HCT116 (cell line): Measurements from ENCODE around the gene TMOD1.
"Not testable (repeated sequence)": the region's sequence is repeated elsewhere in the genome, so short reads cannot be mapped to it uniquely, and the experiment has no call there.

ENCODE experiments used
- ELF1 ChIP-seq: IDR thresholded peaks from 2 replicates; pipeline ENCODE4 v1.6.1; 2012; ENCODE audit warnings: low read depth, borderline replicate concordance
- EZH2 ChIP-seq: fragments of 200-600 bp; sonication (generic); IDR thresholded peaks from 2 replicates; pipeline ENCODE4 v1.6.1; 2017; ENCODE audit warnings: antibody characterized with exemption, mixed run types
- EZH2phosphoT487 ChIP-seq: fragments of 200-600 bp; IDR thresholded peaks from 2 replicates; pipeline ENCODE4 v1.6.1; 2018; ENCODE audit warnings: antibody characterized with exemption, borderline replicate concordance
- JUND ChIP-seq: IDR thresholded peaks from 2 replicates; pipeline ENCODE4 v1.6.1; 2012
- POLR2A ChIP-seq: IDR thresholded peaks from 2 replicates; pipeline ENCODE4 v1.7.0; 2011; ENCODE audit warnings: borderline replicate concordance; ENCODE audit not compliant: insufficient read depth, insufficient read length; ENCODE audit errors: extremely low read depth
- POLR2AphosphoS5 ChIP-seq: IDR thresholded peaks from 2 replicates; pipeline ENCODE4 v1.6.1; 2011; ENCODE audit warnings: mild to moderate bottlenecking, low read depth, low read length, moderate library complexity
- RAD21 ChIP-seq: IDR thresholded peaks from 2 replicates; pipeline ENCODE4 v1.6.1; 2012; ENCODE audit warnings: low read depth, mild to moderate bottlenecking
- SP1 ChIP-seq: IDR thresholded peaks from 2 replicates; pipeline ENCODE4 v1.6.1; 2012; ENCODE audit warnings: low read depth
- TCF7L2 ChIP-seq: IDR thresholded peaks from 2 replicates; pipeline ENCODE4 v1.7.0; 2011; ENCODE audit warnings: borderline replicate concordance, inconsistent platforms; ENCODE audit not compliant: insufficient read depth, insufficient read length; ENCODE audit errors: extremely low read depth
- YY1 ChIP-seq: IDR thresholded peaks from 2 replicates; pipeline ENCODE4 v1.6.1; 2011; ENCODE audit warnings: low read length, low read depth, moderate library complexity, mild to moderate bottlenecking; ENCODE audit not compliant: insufficient replicate concordance; ENCODE audit errors: extremely low read depth
- ZNF274 ChIP-seq: fragments of 200-500 bp; sonication (Bioruptor generic); IDR thresholded peaks from 2 replicates; pipeline ENCODE4 v1.6.1; 2014; ENCODE audit warnings: mild to moderate bottlenecking, low read depth, low read length, inconsistent platforms
- TF ChIP-seq, protein P1 (sequence below), 3 experiments: fragments of 200-600 bp in 1 of 3; sonication (generic) in 1 of 3; IDR thresholded peaks in 2 of 3; conservative IDR thresholded peaks in 1 of 3; 2 replicates each; pipeline ENCODE4 v1.5.1; 2012 to 2017; ENCODE audit warnings: low read depth in 2 of 3, low read length in 2 of 3, antibody characterized with exemption in 1 of 3, borderline replicate concordance in 1 of 3, control low read depth in 1 of 3, mild to moderate bottlenecking in 1 of 3, mixed read lengths in 1 of 3, mixed run types in 1 of 3, moderate library complexity in 1 of 3; ENCODE audit not compliant: insufficient read depth in 1 of 3
- TF ChIP-seq, protein P2 (sequence below): IDR thresholded peaks from 2 replicates; pipeline ENCODE4 v1.6.1; 2011; ENCODE audit warnings: mild to moderate bottlenecking, low read length, moderate library complexity; ENCODE audit not compliant: insufficient replicate concordance; ENCODE audit errors: extremely low read depth
- TF ChIP-seq, protein P3 (sequence below): IDR thresholded peaks from 2 replicates; pipeline ENCODE4 v1.6.1; 2012

DNA sequence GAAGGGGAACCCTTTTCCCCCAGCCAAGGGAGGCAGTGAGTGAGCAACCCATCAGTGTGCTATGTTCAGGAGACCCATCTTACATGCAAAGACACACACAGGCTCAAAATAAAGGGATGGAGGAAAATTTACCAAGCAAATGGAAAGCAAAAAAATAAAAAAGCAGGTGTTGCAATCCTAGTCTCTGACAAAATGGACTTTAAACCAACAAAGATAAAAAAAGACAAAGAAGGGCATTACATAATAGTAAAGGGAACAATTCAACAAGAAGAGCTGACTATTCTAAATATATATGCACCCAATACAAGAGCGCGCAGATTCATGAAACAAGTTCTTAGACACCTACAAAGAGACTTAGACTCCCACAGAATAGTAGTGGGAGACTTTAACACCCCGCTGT, 47.9 kb upstream of the TMOD1 start:
- not testable (repeated sequence) for TF ChIP-seq POLR2AphosphoS5, ELF1, EZH2, POLR2A, TCF7L2, RAD21, JUND, EZH2phosphoT487, SP1, YY1, ZNF274
- TF ChIP-seq, protein P1, sequence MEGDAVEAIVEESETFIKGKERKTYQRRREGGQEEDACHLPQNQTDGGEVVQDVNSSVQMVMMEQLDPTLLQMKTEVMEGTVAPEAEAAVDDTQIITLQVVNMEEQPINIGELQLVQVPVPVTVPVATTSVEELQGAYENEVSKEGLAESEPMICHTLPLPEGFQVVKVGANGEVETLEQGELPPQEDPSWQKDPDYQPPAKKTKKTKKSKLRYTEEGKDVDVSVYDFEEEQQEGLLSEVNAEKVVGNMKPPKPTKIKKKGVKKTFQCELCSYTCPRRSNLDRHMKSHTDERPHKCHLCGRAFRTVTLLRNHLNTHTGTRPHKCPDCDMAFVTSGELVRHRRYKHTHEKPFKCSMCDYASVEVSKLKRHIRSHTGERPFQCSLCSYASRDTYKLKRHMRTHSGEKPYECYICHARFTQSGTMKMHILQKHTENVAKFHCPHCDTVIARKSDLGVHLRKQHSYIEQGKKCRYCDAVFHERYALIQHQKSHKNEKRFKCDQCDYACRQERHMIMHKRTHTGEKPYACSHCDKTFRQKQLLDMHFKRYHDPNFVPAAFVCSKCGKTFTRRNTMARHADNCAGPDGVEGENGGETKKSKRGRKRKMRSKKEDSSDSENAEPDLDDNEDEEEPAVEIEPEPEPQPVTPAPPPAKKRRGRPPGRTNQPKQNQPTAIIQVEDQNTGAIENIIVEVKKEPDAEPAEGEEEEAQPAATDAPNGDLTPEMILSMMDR (IDR thresholded peaks at IDR 0.05 in 2 of 3, conservative IDR thresholded peaks at IDR 0.05 in 1 of 3; ENCODE audit: borderline replicate concordance in 1 of 3, insufficient read depth in 1 of 3, low read depth in 2 of 3, low read length in 2 of 3) = not testable (repeated sequence)
- TF ChIP-seq, protein P2, sequence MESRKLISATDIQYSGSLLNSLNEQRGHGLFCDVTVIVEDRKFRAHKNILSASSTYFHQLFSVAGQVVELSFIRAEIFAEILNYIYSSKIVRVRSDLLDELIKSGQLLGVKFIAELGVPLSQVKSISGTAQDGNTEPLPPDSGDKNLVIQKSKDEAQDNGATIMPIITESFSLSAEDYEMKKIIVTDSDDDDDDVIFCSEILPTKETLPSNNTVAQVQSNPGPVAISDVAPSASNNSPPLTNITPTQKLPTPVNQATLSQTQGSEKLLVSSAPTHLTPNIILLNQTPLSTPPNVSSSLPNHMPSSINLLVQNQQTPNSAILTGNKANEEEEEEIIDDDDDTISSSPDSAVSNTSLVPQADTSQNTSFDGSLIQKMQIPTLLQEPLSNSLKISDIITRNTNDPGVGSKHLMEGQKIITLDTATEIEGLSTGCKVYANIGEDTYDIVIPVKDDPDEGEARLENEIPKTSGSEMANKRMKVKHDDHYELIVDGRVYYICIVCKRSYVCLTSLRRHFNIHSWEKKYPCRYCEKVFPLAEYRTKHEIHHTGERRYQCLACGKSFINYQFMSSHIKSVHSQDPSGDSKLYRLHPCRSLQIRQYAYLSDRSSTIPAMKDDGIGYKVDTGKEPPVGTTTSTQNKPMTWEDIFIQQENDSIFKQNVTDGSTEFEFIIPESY = not testable (repeated sequence)
- TF ChIP-seq, protein P3, sequence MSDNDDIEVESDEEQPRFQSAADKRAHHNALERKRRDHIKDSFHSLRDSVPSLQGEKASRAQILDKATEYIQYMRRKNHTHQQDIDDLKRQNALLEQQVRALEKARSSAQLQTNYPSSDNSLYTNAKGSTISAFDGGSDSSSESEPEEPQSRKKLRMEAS = not testable (repeated sequence)
